Vagina (tissue), 2 donors: ENCODE results near the gene UPF1. TPM values are rescaled to one million over a fixed set of nuclear protein-coding genes. Genes with fewer than 3 reads are reported as not detected.

Source experiments
- DNase-seq, 2 donors: peaks; one replicate each; pipeline ENCODE4 v3.0.0-alpha.2; 2017; ENCODE audit errors: extremely low spot score in 2 of 2
- H3K27ac ChIP-seq: fragments of 200-600 bp; sonication (generic); one replicate; pipeline ENCODE4 v1.5.1; 2019
- H3K27me3 ChIP-seq: fragments of 200-600 bp; sonication (generic); one replicate; pipeline ENCODE4 v1.5.1; 2019
- H3K36me3 ChIP-seq, 2 donors: fragments of 200-600 bp; sonication (generic); one replicate each; pipeline ENCODE4 v1.5.1; 2017 to 2019
- H3K4me1 ChIP-seq: fragments of 200-600 bp; sonication (generic); one replicate; pipeline ENCODE4 v1.5.1; 2019
- H3K4me3 ChIP-seq, 2 donors: fragments of 200-600 bp; sonication (generic); 1 replicate in 1 of 2; 2 replicates in 1 of 2; pipeline ENCODE4 v1.5.1; 2016 to 2019
- H3K9me3 ChIP-seq: fragments of 200-600 bp; sonication (generic); one replicate; pipeline ENCODE4 v1.5.1; 2019
- POLR2A ChIP-seq, 2 donors: fragments of 450-650 bp; IDR thresholded peaks; one replicate each; pipeline ENCODE4 v1.6.1; 2017; ENCODE audit warnings: antibody characterized with exemption in 2 of 2, mild to moderate bottlenecking in 2 of 2, moderate library complexity in 2 of 2
- POLR2AphosphoS5 ChIP-seq, 2 donors: sonication (generic); formaldehyde crosslinking; IDR thresholded peaks; one replicate each; pipeline ENCODE4 v1.9.0; 2017; ENCODE audit warnings: antibody characterized with exemption in 2 of 2, mild to moderate bottlenecking in 2 of 2, low read depth in 1 of 2; ENCODE audit not compliant: insufficient read depth in 1 of 2
- intact Hi-C: fragments of 100-400 bp; cut with DNase I; formaldehyde crosslinking; loops from one replicate; pipeline ENCODE4 v1.15.1; 2023
- total RNA-seq: library from RNA; depleted of rRNA; stranded (reverse); fragments of >200 nt; gene quantifications from one replicate; pipeline ENCODE4 v1.2.3, GENCODE V29; 2016
- TF ChIP-seq, protein P1 (sequence below), 3 experiments: fragments of 450-650 bp in 2 of 3; fragments of 200-600 bp in 1 of 3; sonication (generic) in 1 of 3; IDR thresholded peaks; one replicate each; pipeline ENCODE4 v1.5.1; 2017 to 2019; ENCODE audit warnings: antibody characterized with exemption in 3 of 3, mild to moderate bottlenecking in 2 of 3, moderate library complexity in 2 of 3

Gene UPF1
- total RNA-seq, 1 donor from 2014 or later, result 77.8 TPM

GRCh38 chr19:18866800-18867123 is 35.0 kb downstream of the UPF1 start:
- Histone ChIP-seq H3K36me3 (peaks cover 0 to 61% of the 10 kb centered on the region in 2 donors), H3K4me3 (no peak overlapping the region), H3K4me1 (peaks cover 17% of the 10 kb centered on the region), H3K27me3 (no peaks in the 10 kb centered on the region), H3K9me3 (no peaks in the 10 kb centered on the region), H3K27ac (no peak overlapping the region)
- TF ChIP-seq POLR2AphosphoS5 (IDR thresholded peaks at IDR 0.05; ENCODE audit: insufficient read depth in 1 of 2, low read depth in 1 of 2) (peak in 1 of 2 donors; percentile 38), POLR2A (IDR thresholded peaks at IDR 0.05) (no peak)
- TF ChIP-seq, protein P1, sequence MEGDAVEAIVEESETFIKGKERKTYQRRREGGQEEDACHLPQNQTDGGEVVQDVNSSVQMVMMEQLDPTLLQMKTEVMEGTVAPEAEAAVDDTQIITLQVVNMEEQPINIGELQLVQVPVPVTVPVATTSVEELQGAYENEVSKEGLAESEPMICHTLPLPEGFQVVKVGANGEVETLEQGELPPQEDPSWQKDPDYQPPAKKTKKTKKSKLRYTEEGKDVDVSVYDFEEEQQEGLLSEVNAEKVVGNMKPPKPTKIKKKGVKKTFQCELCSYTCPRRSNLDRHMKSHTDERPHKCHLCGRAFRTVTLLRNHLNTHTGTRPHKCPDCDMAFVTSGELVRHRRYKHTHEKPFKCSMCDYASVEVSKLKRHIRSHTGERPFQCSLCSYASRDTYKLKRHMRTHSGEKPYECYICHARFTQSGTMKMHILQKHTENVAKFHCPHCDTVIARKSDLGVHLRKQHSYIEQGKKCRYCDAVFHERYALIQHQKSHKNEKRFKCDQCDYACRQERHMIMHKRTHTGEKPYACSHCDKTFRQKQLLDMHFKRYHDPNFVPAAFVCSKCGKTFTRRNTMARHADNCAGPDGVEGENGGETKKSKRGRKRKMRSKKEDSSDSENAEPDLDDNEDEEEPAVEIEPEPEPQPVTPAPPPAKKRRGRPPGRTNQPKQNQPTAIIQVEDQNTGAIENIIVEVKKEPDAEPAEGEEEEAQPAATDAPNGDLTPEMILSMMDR (IDR thresholded peaks at IDR 0.05), result no peak
- intact Hi-C loops, result no loop called here
- DNase-seq, result no peak

DNA sequence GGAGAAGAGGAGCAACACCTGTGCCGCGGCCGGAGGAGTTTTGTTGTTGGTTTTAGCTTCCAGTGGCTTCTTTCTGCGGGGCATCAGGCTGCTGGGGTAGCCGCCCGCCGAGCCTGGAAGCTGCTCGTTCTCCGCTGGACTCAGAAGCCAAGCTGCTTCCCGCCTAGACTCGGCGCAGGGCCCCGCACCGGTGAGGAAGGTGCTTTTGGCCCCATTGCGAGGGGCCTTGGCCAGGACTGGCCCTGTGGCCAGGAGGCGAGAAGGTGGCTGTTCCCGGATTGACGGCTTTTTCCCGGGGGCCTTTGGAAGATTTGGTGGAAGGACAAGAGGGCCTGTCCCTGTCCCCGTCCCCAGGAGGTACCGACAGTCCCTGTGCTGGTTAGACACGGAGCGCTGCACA is 35.4 kb downstream of the UPF1 start:
- Histone ChIP-seq H3K27ac (no peak overlapping the region), H3K4me3 (no peak overlapping the region), H3K27me3 (no peaks in the 10 kb centered on the region), H3K36me3 (peaks cover 0 to 57% of the 10 kb centered on the region in 2 donors), H3K9me3 (no peaks in the 10 kb centered on the region), H3K4me1 (peaks cover 17% of the 10 kb centered on the region)
- no peak for DNase-seq
- no peak for TF ChIP-seq POLR2A (IDR thresholded peaks at IDR 0.05)
- no peak for TF ChIP-seq POLR2AphosphoS5 (IDR thresholded peaks at IDR 0.05; ENCODE audit: insufficient read depth in 1 of 2, low read depth in 1 of 2)
- TF ChIP-seq, protein P1 (IDR thresholded peaks at IDR 0.05), result no peak
- intact Hi-C loops, result no loop called here

DNA sequence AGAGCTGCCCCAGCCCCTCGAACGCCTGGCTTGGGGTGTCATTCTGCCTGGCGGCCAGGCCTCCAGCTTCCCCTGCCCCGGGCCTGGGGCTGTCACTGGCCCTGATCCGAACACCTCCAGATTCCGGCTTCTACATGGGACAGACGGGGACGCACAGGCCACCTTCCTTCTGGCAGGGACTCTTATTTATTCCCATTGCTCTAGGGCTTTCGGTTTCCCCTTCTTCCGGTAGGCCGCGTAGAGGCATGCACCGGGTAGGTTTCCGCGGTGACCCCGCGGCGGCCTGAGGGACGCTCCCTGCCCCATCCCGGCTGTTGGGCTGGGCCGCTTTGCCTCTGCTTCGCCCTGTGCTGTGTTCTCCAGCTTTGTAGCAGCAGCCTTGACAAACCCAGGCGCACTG is 36.0 kb downstream of the UPF1 start:
- H3K9me3 ChIP-seq, result no peaks in the 10 kb centered on the region
- H3K36me3 ChIP-seq, result peaks cover 0 to 51% of the 10 kb centered on the region in 2 donors
- no peak overlapping the region for H3K4me3 ChIP-seq
- TF ChIP-seq POLR2AphosphoS5 (IDR thresholded peaks at IDR 0.05; ENCODE audit: insufficient read depth in 1 of 2, low read depth in 1 of 2) (no peak), POLR2A (IDR thresholded peaks at IDR 0.05) (no peak)
- TF ChIP-seq, protein P1 (IDR thresholded peaks at IDR 0.05), result no peak
- H3K27me3 ChIP-seq, result no peaks in the 10 kb centered on the region
- DNase-seq, result no peak
- H3K27ac ChIP-seq, result no peak overlapping the region
- intact Hi-C loops, result no loop called here
- H3K4me1 ChIP-seq, result peaks cover 17% of the 10 kb centered on the region

DNA sequence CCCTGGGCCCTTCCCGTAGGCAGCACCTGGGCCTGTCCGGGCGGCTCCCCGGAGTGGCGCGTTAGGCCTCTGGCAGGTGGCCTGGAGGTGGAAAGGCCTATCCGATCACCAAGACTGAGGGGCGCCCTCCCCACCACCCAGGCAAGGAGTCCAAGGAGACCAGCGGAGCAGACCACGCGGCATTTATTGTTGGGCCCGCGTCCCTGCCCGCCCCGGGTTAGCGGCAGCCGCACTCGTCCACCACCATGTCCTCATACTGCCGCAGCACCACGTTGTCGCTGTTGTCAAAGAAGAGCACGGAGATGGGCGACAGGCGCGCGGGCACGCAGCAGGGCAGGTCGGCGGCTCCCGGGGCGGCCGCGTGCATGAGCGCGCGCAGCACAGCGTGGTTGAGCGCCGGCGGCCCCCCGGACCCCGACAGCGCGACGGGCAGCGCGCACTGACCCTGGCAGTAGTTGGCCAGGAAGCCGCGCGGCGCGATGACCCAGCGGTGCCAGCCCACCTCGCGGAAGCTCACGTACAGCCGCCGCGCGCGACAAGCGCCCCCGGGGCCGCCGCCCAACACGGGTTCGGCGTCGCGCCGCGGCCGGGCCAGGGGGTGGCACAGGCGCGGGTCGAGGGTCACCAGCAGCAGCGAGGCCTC is 36.7 kb downstream of the UPF1 start:
- no peaks in the 10 kb centered on the region for H3K9me3 ChIP-seq
- H3K27ac ChIP-seq, result no peak overlapping the region
- peaks cover 0 to 44% of the 10 kb centered on the region in 2 donors for H3K36me3 ChIP-seq
- intact Hi-C loops, result no loop called here
- no peak for DNase-seq
- peak overlapping the region in 1 of 2 donors; percentile 22 for H3K4me3 ChIP-seq
- TF ChIP-seq POLR2A (IDR thresholded peaks at IDR 0.05) (no peak), POLR2AphosphoS5 (IDR thresholded peaks at IDR 0.05; ENCODE audit: insufficient read depth in 1 of 2, low read depth in 1 of 2) (no peak)
- TF ChIP-seq, protein P1 (IDR thresholded peaks at IDR 0.05), result no peak
- peaks cover 17% of the 10 kb centered on the region for H3K4me1 ChIP-seq
- H3K27me3 ChIP-seq, result no peaks in the 10 kb centered on the region

- peak overlapping the region in 1 of 2 donors; percentile 22 for H3K4me3 ChIP-seq
- H3K4me1 ChIP-seq, result peaks cover 17% of the 10 kb centered on the region
- H3K27me3 ChIP-seq, result no peaks in the 10 kb centered on the region
- intact Hi-C loops, result no loop called here
- TF ChIP-seq POLR2AphosphoS5 (IDR thresholded peaks at IDR 0.05; ENCODE audit: insufficient read depth in 1 of 2, low read depth in 1 of 2) (no peak), POLR2A (IDR thresholded peaks at IDR 0.05) (no peak)
- TF ChIP-seq, protein P1 (IDR thresholded peaks at IDR 0.05), result no peak
- H3K9me3 ChIP-seq, result no peaks in the 10 kb centered on the region
- H3K36me3 ChIP-seq, result peaks cover 0 to 38% of the 10 kb centered on the region in 2 donors
- no peak overlapping the region for H3K27ac ChIP-seq
- no peak for DNase-seq
Observed at GRCh38 chr19:18869023-18869618, 37.4 kb downstream of the UPF1 start.
